Activated CD4-positive, alpha-beta T cell treated with anti-CD3 and anti-CD28 coated beads for 36 hours (primary cell): ENCODE results near the gene MAPK4. TPM values are rescaled to one million over a fixed set of nuclear protein-coding genes. Genes with fewer than 3 reads are reported as not detected.

Source experiments
- ATAC-seq: fragments of 200-7000 bp; cut with Tn5 transposase; one replicate; pipeline ENCODE4 v1.10.0; 2021; ENCODE audit warnings: mild to moderate bottlenecking, moderate library complexity
- CTCF ChIA-PET: fragments of 350-600 bp; sonication (Branson Sonifier 250); formaldehyde crosslinking; loops from one replicate; lab custom pipeline; 2021; ENCODE audit warnings: antibody characterized with exemption; lab: Charles Lee
- POLR2A ChIA-PET: fragments of 350-600 bp; sonication (Branson Sonifier 250); formaldehyde crosslinking; loops from one replicate; lab custom pipeline; 2021; ENCODE audit warnings: antibody characterized with exemption, inconsistent platforms; lab: Charles Lee
- DNase-seq: peaks from one replicate; pipeline ENCODE4 v3.0.0-alpha.2; 2020
- H3K27ac Mint-ChIP-seq: one replicate; pipeline ENCODE4 v1.8.0; 2021; ENCODE audit warnings: mixed read lengths
- H3K27me3 Mint-ChIP-seq: one replicate; pipeline ENCODE4 v1.8.0; 2021; ENCODE audit warnings: mixed read lengths
- H3K36me3 Mint-ChIP-seq: one replicate; pipeline ENCODE4 v1.8.0; 2021; ENCODE audit warnings: low read depth, mixed read lengths
- H3K4me1 Mint-ChIP-seq: one replicate; pipeline ENCODE4 v1.8.0; 2021; ENCODE audit warnings: mixed read lengths
- H3K4me3 Mint-ChIP-seq: one replicate; pipeline ENCODE4 v1.8.0; 2021; ENCODE audit warnings: mild to moderate bottlenecking, moderate library complexity, mixed read lengths
- H3K9me3 Mint-ChIP-seq: one replicate; pipeline ENCODE4 v1.8.0; 2021; ENCODE audit warnings: low read depth, mixed read lengths
- intact Hi-C, 2 experiments: fragments of 100-400 bp; cut with DNase I in 1 of 2; cut with micrococcal nuclease in 1 of 2; formaldehyde crosslinking; loops; one replicate each; pipeline versions ENCODE4 v1.14.2 to v1.15.1; 2022 to 2024; cut with DNase I, micrococcal nuclease
- total RNA-seq, 2 experiments: library from RNA; stranded (reverse); gene quantifications; one replicate each; pipeline ENCODE4 v1.2.3, GENCODE V29; 2021

The MAPK4 gene
- total RNA-seq, 2 experiments from 2014 or later = not detected

- Mint-ChIP-seq H3K27me3 (no peaks in the 10 kb centered on the region), H3K36me3 (no peaks in the 10 kb centered on the region), H3K9me3 (no peaks in the 10 kb centered on the region), H3K4me1 (no peaks in the 10 kb centered on the region), H3K27ac (no peak overlapping the region), H3K4me3 (no peak overlapping the region)
- ChIA-PET POLR2A (no interaction called here), CTCF (no interaction called here)
- DNase-seq (no peak), ATAC-seq (no peak)
- intact Hi-C loops = no loop called here
Observed at GRCh38 chr18:50674307-50674980, 114.6 kb downstream of the MAPK4 start.

DNA sequence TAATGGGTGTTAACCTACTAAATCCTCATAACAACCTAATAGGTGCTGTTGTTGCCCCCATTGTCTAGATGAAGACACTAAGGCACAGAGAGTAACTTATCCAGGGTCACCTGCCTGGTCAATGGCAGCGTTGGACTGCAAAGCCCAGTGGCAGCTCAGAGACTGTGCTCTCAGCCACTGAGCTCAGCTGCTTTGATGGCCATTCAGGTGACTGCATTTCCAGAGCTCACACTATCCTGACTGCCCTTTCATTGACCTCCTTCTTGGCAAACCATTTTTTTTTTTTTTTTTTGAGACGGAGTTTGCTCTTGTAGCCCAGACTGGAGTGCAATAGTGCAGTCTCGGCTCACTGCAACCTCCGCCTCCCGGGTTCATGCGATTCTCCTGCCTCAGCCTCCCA is 115.2 kb downstream of the MAPK4 start:
- no peaks in the 10 kb centered on the region for H3K36me3 Mint-ChIP-seq
- ChIA-PET POLR2A (no interaction called here), CTCF (no interaction called here)

GRCh38 chr18:50678651-50679050 is 118.8 kb downstream of the MAPK4 start:
- ChIA-PET POLR2A (no interaction called here), CTCF (no interaction called here)
- Mint-ChIP-seq H3K4me3 (no peak overlapping the region), H3K9me3 (no peaks in the 10 kb centered on the region), H3K36me3 (no peaks in the 10 kb centered on the region), H3K4me1 (no peaks in the 10 kb centered on the region), H3K27me3 (peaks cover 3% of the 10 kb centered on the region), H3K27ac (no peak overlapping the region)
- ATAC-seq (no peak), DNase-seq (no peak)
- intact Hi-C loops = no loop called here

More for the DNA sequence above, 115.2 kb downstream of the MAPK4 start:
- Mint-ChIP-seq H3K4me1 (no peaks in the 10 kb centered on the region), H3K27me3 (no peaks in the 10 kb centered on the region), H3K9me3 (no peaks in the 10 kb centered on the region), H3K4me3 (no peak overlapping the region), H3K27ac (no peak overlapping the region)
- DNase-seq (no peak), ATAC-seq (no peak)
- intact Hi-C loops = no loop called here

DNA sequence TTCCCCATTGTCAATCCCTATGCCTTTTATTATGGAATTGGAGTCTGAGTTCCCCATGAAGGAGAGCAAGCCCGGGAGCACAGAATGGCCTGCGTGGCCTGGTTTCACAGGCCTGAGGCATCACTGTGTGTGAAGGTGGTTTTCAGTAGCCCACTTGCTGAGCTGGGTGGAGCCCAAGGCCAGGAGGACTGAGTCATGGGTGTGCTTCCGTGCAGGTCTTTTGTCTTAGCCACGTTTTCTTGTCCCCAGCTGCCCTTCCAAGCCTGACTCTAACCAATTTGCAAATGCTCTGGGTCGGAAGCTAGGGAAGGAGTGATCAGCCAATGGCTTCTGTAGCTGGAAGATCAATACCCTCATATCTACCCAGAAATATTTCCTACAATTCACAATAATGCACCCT is 119.2 kb downstream of the MAPK4 start:
- H3K27ac Mint-ChIP-seq = no peak overlapping the region
- no peak for ATAC-seq
- H3K4me3 Mint-ChIP-seq = no peak overlapping the region
- H3K4me1 Mint-ChIP-seq = no peaks in the 10 kb centered on the region
- no peaks in the 10 kb centered on the region for H3K9me3 Mint-ChIP-seq
- ChIA-PET CTCF (no interaction called here), POLR2A (no interaction called here)
- no peaks in the 10 kb centered on the region for H3K36me3 Mint-ChIP-seq
- DNase-seq = no peak
- peaks cover 5% of the 10 kb centered on the region for H3K27me3 Mint-ChIP-seq
- intact Hi-C loops = no loop called here

DNA sequence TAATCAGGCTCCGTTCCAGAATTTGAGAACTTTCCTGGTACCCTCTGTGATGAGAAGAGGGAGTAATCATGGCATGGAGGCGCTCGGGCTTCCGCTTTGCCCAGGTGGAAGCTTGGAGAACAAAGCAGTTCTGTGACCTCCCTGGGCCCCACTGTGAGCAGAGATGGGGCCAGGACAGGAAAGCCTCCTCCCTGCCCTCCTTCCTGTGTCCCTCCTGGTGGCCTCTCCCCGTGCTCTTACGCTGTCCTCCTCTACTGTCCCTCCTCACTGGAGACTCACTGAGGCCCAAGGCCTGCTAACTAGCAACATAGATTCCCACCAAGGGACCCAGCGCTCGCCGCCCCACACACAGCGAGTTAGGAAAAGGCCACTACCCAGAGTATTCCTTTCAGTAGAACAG is 119.8 kb downstream of the MAPK4 start:
- peaks cover 5% of the 10 kb centered on the region for H3K27me3 Mint-ChIP-seq
- intact Hi-C loops = no loop called here
- CTCF ChIA-PET = no interaction called here
- ATAC-seq (no peak), DNase-seq (no peak)
- POLR2A ChIA-PET = no interaction called here
- H3K4me1 Mint-ChIP-seq = no peaks in the 10 kb centered on the region
- H3K36me3 Mint-ChIP-seq = no peaks in the 10 kb centered on the region
- no peaks in the 10 kb centered on the region for H3K9me3 Mint-ChIP-seq
- H3K27ac Mint-ChIP-seq = no peak overlapping the region
- H3K4me3 Mint-ChIP-seq = no peak overlapping the region

- Mint-ChIP-seq H3K36me3 (no peaks in the 10 kb centered on the region), H3K9me3 (no peaks in the 10 kb centered on the region), H3K27ac (no peak overlapping the region), H3K4me1 (no peaks in the 10 kb centered on the region), H3K27me3 (peaks cover 5% of the 10 kb centered on the region), H3K4me3 (no peak overlapping the region)
- DNase-seq = no peak
- CTCF ChIA-PET = no interaction called here
- intact Hi-C loops = no loop called here
- no peak for ATAC-seq
- POLR2A ChIA-PET = no interaction called here
Observed at GRCh38 chr18:50680966-50681365, 121.1 kb downstream of the MAPK4 start.

- H3K27ac Mint-ChIP-seq = no peak overlapping the region
- CTCF ChIA-PET = no interaction called here
- no peaks in the 10 kb centered on the region for H3K4me1 Mint-ChIP-seq
- peaks cover 5% of the 10 kb centered on the region for H3K27me3 Mint-ChIP-seq
- no peak for ATAC-seq
- POLR2A ChIA-PET = no interaction called here
- no peaks in the 10 kb centered on the region for H3K36me3 Mint-ChIP-seq
- no peaks in the 10 kb centered on the region for H3K9me3 Mint-ChIP-seq
- intact Hi-C loops = no loop called here
- no peak overlapping the region for H3K4me3 Mint-ChIP-seq
- no peak for DNase-seq
Observed at GRCh38 chr18:50682852-50683251, 123.0 kb downstream of the MAPK4 start.

DNA sequence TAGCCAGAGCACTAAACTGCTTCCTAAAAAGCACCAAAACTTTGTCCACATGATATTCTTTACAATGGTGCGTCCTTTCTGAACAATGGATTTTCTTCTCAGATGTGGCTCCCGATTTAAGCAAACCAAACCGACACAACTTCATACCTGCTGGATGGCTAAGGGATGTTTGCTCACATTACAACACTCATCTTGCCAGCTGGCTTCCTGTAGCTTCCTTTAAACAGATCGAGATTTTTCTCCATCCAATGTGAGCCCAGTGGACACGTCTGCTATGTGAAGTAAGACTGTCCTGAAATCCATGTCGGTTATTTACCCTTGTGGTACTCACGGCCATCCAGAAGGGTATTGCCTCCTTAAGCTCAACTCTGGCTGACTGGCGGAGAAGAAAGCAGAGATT is 126.5 kb downstream of the MAPK4 start:
- DNase-seq (no peak), ATAC-seq (no peak)
- H3K9me3 Mint-ChIP-seq = no peaks in the 10 kb centered on the region
- ChIA-PET CTCF (no interaction called here), POLR2A (no interaction called here)
- H3K27ac Mint-ChIP-seq = no peak overlapping the region
- no peaks in the 10 kb centered on the region for H3K4me1 Mint-ChIP-seq
- H3K4me3 Mint-ChIP-seq = no peak overlapping the region
- H3K27me3 Mint-ChIP-seq = peaks cover 2% of the 10 kb centered on the region
- H3K36me3 Mint-ChIP-seq = no peaks in the 10 kb centered on the region
- intact Hi-C loops = no loop called here

DNA sequence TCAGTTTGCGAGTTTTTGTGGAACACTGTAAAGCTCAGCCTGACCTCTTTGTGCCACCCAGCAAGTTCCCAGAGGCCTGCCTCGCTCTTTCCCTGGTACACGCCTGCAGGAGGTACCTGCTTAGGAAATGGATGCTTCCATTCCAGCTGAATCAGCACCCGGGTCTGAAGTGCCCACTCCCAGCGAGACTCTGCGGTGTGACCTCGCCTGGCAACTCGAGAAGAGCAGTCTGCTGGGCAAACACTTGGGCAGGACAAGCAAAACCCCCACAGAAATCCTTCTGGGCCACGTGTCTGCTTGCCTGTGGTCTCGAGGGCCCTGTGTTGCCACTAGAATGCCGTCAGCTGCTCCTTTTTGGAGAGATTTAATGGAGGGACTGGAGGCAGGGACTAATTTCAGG is 127.6 kb downstream of the MAPK4 start:
- ChIA-PET POLR2A (no interaction called here), CTCF (no interaction called here)
- H3K36me3 Mint-ChIP-seq = no peaks in the 10 kb centered on the region
- no peak overlapping the region for H3K4me3 Mint-ChIP-seq
- H3K27ac Mint-ChIP-seq = no peak overlapping the region
- DNase-seq (no peak), ATAC-seq (no peak)
- peaks cover 2% of the 10 kb centered on the region for H3K27me3 Mint-ChIP-seq
- no peaks in the 10 kb centered on the region for H3K9me3 Mint-ChIP-seq
- intact Hi-C loops = no loop called here
- H3K4me1 Mint-ChIP-seq = no peaks in the 10 kb centered on the region

GRCh38 chr18:50689578-50689977 is 129.7 kb downstream of the MAPK4 start:
- no peak for DNase-seq
- ATAC-seq = no peak
- Mint-ChIP-seq H3K36me3 (no peaks in the 10 kb centered on the region), H3K4me3 (no peak overlapping the region), H3K4me1 (no peaks in the 10 kb centered on the region), H3K9me3 (no peaks in the 10 kb centered on the region), H3K27ac (no peak overlapping the region), H3K27me3 (peaks cover 2% of the 10 kb centered on the region)
- ChIA-PET POLR2A (no interaction called here), CTCF (no interaction called here)
- intact Hi-C loops = no loop called here

DNA sequence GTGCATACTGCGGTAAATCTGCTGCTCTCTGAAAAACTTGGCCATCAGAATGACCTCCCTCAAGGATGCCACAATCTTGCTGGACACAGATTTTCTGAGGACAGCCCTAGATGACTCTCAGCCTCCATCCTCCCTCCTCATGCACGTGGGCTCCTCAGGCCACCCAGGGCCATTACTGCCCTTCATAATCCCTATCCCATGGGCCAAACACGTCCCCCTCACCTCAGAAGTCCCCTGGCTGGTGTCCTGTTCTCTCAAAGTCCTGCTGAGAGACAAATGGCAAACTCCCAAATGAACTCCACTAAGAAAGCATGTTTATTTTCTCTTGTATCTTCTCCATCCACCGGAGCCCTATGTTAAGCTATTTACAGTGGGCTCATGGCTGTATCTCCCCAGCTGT is 134.3 kb downstream of the MAPK4 start:
- no peak overlapping the region for H3K27ac Mint-ChIP-seq

DNA sequence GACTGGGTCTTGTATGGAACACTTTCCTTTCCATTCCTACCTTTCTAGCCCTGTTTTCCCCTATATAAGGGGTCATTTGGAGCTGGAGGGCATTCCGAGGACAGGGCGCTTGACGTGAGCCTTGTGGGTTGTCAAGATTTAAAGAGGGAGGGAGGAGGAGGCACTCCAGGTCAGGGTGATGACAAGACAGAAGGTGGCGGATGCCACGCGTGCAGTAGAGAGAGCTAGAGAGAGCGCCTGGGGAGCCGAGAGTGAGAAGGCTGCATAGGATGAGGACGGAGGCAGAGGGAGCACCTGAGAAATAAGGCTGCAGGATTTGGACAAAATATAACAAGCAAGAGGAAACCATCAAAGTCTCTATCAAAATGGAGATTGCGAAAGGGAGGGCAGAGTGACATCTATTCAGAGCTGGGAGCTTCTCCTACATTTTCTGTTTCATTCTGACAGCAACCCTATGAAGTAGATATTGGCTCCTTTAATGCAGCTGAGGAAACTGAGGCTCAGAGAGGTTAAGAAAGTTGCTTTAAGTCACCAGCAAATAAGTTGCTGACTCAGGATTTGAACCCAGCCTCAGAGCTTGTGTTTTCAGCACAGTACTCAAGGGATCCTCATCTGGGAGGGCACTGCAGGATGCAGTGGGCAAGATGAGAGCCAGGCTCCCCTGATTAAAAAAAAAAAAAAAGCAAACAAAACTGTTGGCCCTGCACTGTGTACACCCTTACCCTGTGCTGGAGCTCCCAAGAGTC is 135.7 kb downstream of the MAPK4 start:
- DNase-seq (no peak), ATAC-seq (no peak)
- no peak overlapping the region for H3K4me3 Mint-ChIP-seq
- intact Hi-C loops = no loop called here
- no peaks in the 10 kb centered on the region for H3K4me1 Mint-ChIP-seq
- no peaks in the 10 kb centered on the region for H3K9me3 Mint-ChIP-seq
- POLR2A ChIA-PET = no interaction called here
- no peaks in the 10 kb centered on the region for H3K36me3 Mint-ChIP-seq
- peaks cover 4% of the 10 kb centered on the region for H3K27me3 Mint-ChIP-seq
- no peak overlapping the region for H3K27ac Mint-ChIP-seq
- CTCF ChIA-PET = no interaction called here

More for the DNA sequence above, 134.3 kb downstream of the MAPK4 start:
- Mint-ChIP-seq H3K36me3 (no peaks in the 10 kb centered on the region), H3K4me1 (no peaks in the 10 kb centered on the region), H3K4me3 (no peak overlapping the region), H3K27me3 (peaks cover 2% of the 10 kb centered on the region), H3K9me3 (no peaks in the 10 kb centered on the region)
- intact Hi-C loops = no loop called here
- ATAC-seq (no peak), DNase-seq (no peak)
- POLR2A ChIA-PET = no interaction called here
- CTCF ChIA-PET = interaction anchor here (0.6 kb wide), 1 partner anchor 48 kb away, joined by 3 read pairs; no protein-coding TSS in a partner anchor
